ENCODE results near the gene UBE2E1.

UBE2E1 gene

DNA sequence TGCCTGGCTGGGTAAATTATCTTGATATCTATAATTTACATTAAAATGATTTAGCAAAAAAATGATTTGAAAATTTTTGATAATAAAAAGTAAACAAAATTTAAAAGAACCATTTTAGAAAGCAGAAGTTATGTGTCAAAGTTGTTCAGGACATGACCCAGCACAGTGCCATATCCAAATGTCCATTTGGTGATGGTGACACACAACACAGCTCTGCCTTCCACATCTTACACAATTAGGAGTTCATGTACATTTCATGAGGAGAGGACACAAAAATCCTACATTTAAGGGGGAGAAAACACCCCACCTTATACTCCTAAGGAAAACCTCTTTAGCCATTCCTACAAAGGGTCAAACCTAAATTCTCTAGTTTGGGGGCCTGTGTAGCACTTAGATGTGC, 10.7 kb upstream of the UBE2E1 start:
- no peak for DNase-seq (ENCODE audit: low read depth)

DNA sequence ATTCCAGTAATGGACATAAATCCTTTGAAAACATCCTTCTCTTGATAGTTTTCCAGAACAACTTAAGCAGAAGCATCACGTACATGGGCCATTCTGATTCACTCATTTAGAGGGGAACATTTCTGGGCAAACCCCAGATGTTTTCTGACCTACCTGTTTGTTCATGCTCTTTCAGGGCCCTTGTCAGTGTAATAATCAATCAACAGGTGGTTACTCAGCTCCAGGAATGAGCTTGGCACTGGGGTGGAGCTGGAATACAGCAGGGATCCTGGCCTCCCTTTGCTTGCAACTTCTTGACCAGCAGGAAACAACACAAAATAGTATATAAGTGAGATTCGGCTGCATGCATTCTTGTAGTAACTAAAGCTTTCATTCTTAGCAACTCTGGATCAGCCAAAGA, 9.2 kb upstream of the UBE2E1 start:
- no peak for DNase-seq (ENCODE audit: low read depth)

DNA sequence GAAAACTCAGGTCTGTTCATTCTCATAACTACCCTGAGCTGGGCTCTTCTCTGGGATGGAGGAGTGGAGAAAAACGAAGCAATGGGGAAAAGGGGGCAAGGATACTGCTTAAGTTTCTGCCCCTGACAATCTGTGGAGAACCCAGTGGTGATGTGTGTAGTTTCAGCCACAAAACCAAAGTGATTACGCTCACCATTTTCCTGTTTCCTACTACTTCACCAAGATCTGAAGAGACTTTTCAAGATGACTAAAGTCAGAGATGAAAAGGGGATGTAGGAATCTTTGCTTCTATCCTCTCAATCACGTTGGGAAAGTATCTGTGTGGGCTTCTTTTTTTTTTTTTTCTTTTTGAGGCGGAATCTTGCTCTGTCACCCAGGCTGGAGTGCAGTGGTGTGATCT, 8.3 kb upstream of the UBE2E1 start:
- no peak for DNase-seq (ENCODE audit: low read depth)

DNA sequence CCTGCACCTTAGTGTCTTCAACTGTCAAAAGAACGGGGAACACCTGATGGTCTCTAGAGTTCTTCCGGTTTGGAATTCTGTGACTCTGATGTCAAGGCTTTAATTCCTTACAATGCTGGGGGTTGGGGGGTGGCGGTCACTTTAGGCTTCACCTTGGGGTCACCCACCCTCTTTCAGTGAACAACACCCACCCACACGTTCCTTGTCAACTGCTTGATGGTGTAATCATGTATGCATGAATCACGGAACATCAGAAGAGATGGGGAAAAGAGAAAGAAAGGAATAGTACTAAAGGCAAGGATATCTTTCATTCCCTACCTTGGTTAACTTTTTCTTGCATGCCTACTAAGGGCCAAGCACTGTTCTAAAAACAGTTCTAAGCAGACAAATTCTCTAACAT, 7.3 kb upstream of the UBE2E1 start:
- no peak for DNase-seq (ENCODE audit: low read depth)

DNA sequence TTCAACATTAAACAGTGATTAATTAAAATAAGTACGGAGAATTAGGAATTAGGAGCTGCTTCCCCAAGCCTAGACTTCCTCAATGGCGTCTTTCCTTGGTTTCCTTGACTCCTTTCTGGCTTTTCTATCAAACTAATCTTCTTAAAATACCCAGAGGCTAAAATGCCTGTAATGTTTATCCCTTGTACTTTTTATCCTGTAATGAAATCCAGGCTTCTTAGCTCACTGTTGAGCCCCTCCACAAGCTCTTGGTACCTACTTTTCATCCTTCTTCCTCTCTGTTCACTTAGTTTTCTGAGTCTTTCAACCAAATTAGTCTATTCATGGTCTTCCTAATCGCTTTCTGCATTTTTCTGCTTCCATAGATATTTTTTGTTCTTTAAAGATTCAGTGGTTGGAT, 6.9 kb upstream of the UBE2E1 start:
- DNase-seq (ENCODE audit: low read depth) = no peak

DNA sequence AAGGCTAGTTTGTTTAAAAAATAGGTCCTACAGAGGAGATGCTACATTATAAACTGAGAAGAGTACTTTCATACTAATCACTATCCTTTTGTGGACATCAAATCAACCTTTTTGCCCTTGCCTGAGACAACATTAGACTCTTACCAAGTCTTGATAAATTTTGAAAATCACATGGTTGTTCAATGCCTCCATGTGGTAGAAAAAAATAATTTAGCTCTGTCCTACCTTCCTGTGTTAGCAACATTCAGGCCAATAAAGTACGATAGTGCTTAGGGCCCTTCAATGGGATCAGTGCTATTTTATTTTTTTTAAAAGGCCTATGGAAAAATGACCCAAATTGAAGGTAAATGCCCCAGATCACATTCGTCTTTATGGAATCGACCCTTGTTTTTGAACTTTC, 5.0 kb upstream of the UBE2E1 start:
- peak; percentile 14 for DNase-seq (ENCODE audit: low read depth)

DNA sequence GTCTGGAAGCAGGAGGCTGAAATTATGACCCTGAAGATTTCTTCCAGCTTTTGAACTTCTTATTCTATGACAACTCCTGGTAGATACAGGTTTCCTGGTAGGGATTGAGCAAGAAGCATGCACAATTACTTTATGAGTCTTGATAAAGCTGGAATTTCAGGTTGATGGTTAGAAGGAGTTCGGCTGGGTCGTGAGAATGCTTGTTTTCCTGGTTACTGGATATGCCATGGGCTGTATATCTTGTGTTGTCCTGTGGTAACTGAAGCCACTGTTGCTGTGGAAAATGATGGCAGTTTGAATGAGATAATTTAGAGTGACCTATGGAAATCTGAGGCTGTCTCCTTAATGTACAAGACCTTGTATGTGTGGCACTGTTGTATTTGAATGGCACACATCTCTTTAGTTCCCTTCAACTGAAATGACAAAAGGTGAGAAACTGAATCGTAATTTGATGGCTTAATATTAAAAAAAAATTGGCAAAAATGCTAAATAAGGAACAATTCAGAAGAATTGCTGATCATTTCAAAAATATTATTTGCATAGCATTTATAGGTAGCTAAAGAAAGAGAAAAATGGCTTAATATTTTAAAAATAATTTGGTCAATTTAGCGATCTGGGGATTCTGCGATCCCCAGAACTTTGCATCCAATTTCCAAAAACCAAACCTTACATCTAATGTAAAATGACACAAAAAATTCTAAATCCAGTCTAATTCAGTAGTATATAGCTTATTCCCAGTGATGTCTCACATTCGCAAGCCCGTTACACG, 1.1 kb upstream of the UBE2E1 start:
- peak; percentile 76 for DNase-seq (ENCODE audit: low read depth)

DNA sequence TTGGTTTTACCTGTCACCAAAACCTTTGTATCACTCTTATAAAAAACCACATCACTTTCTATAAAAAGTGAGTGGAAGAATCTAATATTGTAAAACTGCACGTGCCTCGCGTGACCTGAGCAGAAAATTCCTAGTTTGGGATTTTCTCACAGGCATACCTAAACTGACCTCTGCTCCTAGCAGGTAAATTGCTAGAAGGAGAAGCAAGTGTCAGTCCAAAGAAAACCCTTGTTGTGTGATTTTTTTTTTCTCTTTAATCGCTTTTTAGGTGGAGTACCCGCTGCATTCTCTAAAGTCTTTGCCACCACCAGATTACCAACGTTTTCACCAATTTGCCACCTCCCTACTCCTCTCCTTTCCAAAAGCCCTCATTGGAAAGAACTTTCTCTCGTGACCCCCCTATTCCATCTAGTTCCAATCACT, 534 bp upstream of the UBE2E1 start:
- no peak for DNase-seq (ENCODE audit: low read depth)

DNA sequence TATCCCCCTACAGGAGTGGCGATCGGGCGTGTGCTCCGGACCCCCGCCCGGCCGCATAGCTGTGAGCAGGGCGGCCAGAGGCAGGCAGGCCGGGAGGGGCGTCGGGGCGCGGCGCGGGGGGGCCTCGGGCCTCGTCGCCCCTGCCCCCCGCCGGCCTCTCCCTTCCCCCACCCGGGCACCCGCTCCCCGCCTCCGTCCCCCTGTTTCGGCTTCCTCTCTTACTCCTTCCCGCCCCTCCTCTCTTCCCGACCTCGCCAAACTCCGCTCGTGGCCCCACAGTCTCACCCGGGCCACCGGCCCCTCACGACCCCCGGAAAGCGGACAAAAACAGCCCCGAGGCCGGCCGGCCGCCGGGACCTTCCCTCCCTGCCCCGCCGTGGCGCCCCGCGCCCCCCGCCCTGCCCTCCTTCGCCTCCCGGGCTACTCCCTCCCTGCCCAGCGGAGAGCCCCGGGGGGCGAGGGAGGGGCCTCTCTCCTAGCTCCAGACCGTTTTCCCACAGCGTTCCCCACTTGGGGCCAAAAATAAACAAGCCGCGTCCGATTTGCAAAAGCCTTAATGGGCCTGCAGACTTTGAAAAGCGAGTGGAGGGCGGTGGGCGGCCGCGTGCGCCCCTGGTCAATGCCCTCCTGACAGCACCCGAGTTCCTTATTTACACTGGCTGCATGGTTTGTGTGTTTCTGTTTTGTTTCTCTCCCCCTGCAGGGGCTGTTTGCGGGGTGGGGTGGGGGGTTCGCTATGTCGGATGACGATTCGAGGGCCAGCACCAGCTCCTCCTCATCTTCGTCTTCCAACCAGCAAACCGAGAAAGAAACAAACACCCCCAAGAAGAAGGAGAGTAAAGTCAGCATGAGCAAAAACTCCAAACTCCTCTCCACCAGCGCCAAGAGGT, 1.0 kb downstream of the UBE2E1 start:
- peak; percentile 8 for DNase-seq (ENCODE audit: low read depth)

DNA sequence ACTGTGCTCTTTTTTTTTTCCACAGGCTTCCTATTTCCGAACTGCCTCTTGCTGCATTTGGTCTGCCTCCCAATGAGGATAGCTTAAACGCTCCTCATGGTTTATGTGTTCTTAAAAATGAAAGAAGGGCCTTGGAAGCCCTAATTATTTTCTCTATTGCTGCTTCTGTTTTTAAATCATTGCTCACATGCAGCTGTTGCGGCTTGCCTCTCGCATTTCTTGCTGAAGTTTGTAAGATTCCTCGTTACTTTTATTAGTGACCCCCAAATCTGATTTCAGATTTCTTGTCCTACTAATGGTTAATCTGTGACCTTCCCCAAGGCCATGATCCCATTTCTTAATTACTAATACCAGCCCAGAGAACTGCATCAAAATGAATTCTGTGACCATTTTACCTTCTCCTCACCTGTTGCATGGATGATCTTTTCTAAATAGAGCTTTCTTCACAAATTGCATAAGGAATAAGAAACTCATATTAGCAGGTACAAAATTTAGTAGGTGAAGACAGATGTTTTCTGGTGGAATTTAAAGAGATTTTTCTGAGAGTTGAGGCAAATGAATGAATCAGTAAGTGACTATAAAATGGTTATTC, 1.8 kb downstream of the UBE2E1 start:
- peak; percentile 12 for DNase-seq (ENCODE audit: low read depth)

DNA sequence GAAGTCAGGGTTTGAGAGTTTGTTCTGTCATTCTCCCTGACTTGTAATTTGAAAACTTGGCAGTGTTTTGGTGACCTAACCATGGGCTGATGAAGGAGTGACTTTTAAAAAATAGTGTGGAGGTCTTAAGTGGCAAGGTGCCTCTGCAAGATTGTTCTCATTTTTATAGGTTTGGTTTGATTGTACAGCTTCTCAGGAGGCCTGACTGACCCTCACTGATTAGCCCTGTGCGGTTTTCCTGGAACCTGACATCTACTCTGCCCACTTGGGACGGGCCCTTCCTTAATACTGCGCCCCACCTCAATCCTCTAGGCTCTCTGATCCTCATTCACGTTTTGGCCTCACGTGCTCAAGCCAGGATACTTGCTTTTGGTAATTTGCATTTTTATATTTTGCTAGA, 2.8 kb downstream of the UBE2E1 start:
- no peak for DNase-seq (ENCODE audit: low read depth)

DNA sequence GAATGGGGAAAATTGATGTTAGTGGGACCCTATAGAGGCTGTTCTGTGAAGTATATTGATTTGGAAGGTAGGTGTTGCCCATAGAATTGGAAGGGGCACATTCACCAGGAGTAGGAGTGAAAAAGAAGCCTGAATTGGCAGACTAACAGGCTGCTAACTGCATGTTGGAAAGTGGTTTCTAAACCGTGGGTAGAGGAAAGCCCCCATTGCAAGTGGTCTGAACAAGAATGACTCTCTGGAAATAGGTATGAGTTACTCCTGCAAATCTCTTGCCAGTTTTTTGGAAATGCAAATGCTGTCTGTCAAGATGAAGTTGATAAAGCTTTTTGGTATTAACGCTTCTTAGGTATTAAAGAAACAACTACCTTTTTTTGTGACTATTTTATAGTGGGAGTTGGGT, 3.5 kb downstream of the UBE2E1 start:
- no peak for DNase-seq (ENCODE audit: low read depth)

DNA sequence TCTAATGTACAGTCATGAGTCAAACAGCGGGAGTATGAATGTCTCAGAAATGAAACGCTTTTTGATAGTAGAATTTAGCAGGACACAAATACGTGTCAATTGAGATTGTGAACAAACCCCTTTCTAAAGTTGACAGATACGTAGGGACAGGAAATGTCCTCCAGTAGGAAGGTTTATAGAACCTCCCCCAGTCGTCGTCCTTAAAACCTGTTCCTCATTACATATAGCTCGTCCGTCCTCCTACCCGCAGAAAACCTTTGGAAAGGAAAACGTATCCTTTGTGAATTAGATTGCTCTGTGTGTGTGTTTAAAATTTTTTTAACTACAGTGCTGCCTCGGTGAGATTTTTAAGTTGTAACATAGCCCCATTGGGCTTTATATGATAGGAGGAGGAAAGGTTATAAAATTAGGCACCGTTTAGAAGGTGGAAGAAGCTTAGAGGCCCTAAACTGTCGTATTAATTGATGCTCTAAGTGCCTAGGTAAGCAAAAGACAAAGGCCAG, 4.1 kb downstream of the UBE2E1 start:
- no peak for DNase-seq (ENCODE audit: low read depth)

DNA sequence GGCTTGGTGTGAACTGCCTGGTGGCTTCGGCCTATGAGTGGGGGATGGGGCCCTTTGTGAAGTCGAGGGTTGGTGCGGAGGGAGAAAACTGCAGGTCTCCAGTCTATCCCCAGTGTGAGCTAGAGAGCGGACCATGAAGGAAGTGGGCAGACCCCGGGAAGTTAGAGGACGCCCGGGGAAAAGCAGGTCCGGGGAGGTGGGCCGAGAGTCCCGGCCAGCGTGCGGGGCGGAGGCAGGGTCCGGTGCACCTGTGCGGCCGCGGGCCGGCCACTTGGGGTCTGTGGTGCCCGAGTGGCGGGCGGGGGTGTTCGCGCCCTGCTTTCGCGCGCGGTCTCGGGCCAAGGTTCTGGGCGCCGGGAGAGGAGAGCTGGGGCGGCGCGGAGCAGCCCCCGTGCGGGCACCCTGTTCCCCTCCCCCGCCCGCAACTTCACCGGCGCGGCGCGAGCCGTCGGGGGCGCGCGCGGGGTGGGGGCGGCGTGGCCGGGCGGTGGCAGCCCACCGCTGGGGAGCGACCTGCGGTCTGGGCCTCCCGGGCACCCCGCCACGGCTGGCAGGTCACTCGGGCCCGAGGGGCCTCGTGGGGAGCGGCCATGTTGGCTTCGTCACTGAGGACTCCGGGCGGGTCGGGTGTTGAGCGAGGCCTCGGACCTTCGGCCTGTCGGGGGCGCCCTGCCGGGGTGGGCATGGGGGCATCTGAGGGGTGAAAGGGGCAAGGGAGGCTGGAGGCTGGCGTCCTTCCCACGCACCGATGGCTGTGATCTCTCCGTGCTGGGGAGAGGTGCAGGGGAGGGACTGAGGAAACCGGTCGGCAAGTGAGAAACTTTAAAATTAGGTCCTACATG, 4.8 kb downstream of the UBE2E1 start:
- peak; percentile 26 for DNase-seq (ENCODE audit: low read depth)

DNA sequence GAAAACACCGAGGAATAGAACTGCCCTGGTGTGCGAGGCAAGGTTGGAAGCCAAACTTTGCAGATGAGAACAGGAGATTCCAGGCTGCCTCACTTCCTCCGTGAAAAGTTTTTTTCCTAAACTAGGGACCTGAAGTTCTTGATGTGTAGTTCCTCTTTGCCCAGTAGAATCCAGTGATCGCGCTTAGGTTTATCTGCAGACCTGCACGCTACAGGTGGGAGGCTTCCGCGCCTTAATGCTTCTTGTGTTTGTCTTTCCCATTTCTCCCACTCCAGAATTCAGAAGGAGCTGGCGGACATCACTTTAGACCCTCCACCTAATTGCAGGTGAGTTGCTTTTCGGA, 5.4 kb downstream of the UBE2E1 start:
- DNase-seq (ENCODE audit: low read depth) = peak; percentile 6

DNA sequence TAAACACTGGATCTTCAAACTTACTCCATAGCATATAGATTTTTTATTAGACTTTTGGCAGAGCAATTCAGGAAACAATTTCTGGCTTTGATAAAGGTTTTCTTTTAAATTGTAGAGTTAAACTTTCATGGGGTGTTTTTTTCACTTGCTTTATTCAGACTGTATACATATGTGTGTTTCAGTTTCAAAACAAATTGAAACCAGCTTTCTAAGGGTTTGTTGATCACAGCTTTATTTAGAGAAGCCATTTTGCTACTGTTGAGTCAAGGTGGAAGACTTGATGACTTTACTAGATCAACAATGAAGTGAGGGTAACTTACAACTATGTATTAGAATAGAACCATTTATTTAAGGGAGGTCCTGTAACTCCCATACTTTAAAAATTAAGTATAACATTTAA, 6.2 kb downstream of the UBE2E1 start:
- no peak for DNase-seq (ENCODE audit: low read depth)

DNA sequence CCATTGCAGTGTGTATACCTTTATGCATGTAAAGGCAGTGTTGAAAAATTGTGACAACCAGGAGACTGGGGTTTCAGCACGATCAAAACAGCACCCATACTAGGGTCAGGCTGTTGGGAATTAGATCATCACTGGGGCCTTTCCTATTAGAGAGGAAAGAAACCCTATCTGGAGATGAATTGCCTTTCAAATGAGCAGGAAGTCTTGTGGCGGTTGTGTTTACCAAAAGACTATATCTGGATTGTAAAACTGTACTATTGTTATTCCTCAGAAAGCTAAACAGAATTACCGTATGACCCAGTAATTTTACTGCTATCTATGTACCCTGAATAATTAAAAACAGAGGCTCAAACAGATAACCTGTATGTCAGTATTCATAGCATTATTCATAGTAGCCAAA, 10.1 kb downstream of the UBE2E1 start:
- DNase-seq (ENCODE audit: low read depth) = no peak

DNA sequence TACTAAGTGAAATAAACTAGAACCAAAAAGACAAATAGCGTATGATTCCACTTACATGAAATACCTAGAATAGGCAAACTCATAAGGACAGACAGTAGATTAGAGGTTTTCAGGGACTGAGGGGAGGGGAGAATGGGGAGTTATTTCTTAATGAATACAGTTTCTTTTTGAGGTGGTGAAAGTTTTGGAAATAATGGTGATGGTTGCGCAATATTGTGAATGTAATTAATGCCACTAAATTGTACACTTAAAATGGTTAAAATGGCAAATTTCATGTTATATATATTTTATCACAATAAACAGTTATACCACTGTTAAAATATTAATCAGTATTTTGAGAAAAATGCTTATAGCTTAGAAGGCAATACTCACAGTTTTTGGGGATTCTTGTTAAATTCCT, 11.0 kb downstream of the UBE2E1 start:
- no peak for DNase-seq (ENCODE audit: low read depth)

DNA sequence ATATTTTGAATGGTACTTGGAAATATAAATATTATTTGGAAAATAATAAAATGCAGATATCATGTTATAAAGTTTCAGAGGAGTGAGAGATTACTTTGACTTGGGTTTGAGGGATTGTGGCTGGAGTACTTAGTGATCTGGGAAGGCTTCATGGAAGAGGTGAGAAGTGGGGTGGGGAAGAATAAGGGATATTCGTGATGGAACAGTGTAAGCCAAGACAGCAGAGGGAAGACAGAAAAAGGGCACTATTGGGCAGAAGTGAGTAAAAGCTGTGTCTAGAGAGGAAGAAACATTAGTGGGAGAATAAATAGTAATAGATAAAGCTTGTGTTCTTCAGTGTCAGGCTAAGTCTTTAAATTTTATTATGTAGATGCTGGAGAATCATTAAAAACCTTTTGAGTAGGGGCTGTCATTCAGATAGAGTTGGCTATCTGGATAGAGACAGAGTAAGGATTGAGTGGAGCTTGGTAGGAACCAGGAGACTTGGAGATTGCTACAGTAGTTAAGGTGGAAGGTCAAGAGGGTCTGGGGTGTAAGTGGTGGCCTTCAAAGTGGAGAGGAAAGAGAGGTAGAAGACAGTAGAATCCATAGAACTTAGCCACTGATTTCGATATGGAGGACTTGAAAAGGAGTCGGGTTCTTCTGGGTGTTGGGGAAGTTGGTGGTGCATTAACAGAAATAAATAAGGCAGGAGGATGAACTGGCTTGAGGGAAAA, 11.9 kb downstream of the UBE2E1 start:
- no peak for DNase-seq (ENCODE audit: low read depth)

DNA sequence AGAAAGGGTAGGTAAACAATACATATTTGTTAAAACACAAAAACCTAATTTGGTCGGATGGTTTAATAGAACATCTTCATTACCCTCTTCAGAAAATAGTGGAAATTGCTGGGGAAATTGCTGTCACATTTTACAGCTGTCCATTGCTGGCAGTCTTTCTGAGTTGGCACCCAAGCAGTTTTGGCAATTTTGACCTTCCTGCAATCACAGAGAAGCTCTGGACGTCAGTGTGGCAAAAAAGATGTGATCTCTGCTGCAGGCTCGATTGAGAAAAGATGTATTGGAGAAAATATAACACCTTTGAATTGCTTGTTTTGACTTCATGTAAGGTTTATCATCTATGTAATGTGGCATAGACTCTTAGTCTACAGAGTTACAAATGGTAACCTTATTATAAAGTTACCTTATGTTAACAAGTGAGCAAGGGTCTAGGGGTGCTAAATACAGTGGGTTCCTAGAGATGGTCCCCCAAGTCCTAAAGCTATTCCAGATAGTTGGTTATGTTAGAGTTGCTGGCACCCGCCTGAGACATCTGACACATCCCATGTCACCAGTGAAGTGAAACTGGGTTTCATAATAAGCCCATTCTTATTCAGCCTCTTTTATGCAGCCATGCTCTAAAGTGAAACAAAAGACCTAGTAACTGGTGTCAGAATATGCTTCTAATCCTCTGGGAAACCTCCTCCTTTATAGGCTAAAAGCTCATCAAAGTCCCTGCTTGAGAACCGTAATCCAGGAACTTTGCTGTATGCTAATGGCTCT, 14.0 kb downstream of the UBE2E1 start:
- DNase-seq (ENCODE audit: low read depth) = no peak

DNA sequence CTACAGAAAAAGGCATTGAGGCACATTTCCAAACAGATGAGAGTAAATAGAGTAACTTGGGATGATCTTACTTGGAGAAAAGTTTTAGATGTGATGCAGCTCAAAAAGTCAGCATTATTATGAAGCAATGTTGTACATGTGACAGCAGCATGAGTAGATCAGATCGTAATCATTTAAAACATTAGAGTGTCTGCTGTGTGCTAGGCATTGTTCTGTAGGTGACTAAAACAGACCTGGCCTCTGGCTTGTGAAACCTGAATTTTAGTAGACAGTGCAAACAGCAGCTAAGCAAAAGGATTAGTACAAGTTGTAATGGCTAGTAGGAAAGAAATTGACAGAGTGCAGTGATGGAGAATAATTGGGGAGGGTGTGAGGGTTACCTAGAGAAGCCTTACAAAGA, 15.1 kb downstream of the UBE2E1 start:
- no peak for DNase-seq (ENCODE audit: low read depth)

Measured in amniotic epithelial cell (primary cell).